WERI-Rb-1 (cell line): ENCODE data around the gene SIK3.

Experiments used
- DNase-seq: peaks from one replicate; pipeline ENCODE4 v3.0.0-alpha.2; 2020
- H3K27ac ChIP-seq: fragments of 250-450 bp; sonication (Bioruptor Pico); 2 replicates; pipeline ENCODE4 v1.5.1; 2020; ENCODE audit warnings: mild to moderate bottlenecking, moderate library complexity
- H3K27me3 ChIP-seq: fragments of 250-450 bp; sonication (Bioruptor Pico); 2 replicates; pipeline ENCODE4 v1.5.1; 2021; ENCODE audit warnings: mild to moderate bottlenecking, low read depth, moderate library complexity; ENCODE audit not compliant: insufficient read depth, severe bottlenecking
- H3K36me3 ChIP-seq: fragments of 250-450 bp; sonication (Bioruptor Pico); 2 replicates; pipeline ENCODE4 v1.5.1; 2020; ENCODE audit warnings: mild to moderate bottlenecking, moderate library complexity
- H3K4me3 ChIP-seq: 2 replicates; pipeline ENCODE4 v1.5.1; 2011; ENCODE audit warnings: low read depth, mild to moderate bottlenecking, control low read depth, low read length
- H3K9me3 ChIP-seq: fragments of 250-450 bp; sonication (Bioruptor Pico); 2 replicates; pipeline ENCODE4 v1.5.1; 2021; ENCODE audit warnings: mild to moderate bottlenecking, moderate library complexity; ENCODE audit not compliant: severe bottlenecking
- CTCF ChIP-seq: IDR thresholded peaks from 2 replicates; pipeline ENCODE4 v1.5.1; 2011; ENCODE audit warnings: low read depth, mild to moderate bottlenecking, control low read depth, inconsistent platforms, low read length

Gene SIK3

GRCh38 chr11:117009905-117010605 is 88.2 kb downstream of the SIK3 start:
- H3K36me3 ChIP-seq = no peaks in the 10 kb centered on the region
- no peak overlapping the region for H3K27ac ChIP-seq
- TF ChIP-seq CTCF = no peak
- no peak for DNase-seq
- H3K9me3 ChIP-seq = no peaks in the 10 kb centered on the region
- no peak overlapping the region for H3K4me3 ChIP-seq
- no peaks in the 10 kb centered on the region for H3K27me3 ChIP-seq

GRCh38 chr11:117005758-117006157 is 92.5 kb downstream of the SIK3 start:
- no peaks in the 10 kb centered on the region for H3K27me3 ChIP-seq
- H3K4me3 ChIP-seq = no peak overlapping the region
- TF ChIP-seq CTCF = no peak
- no peaks in the 10 kb centered on the region for H3K9me3 ChIP-seq
- no peaks in the 10 kb centered on the region for H3K36me3 ChIP-seq
- no peak overlapping the region for H3K27ac ChIP-seq
- DNase-seq = no peak

GRCh38 chr11:117002639-117003299 is 95.5 kb downstream of the SIK3 start:
- no peaks in the 10 kb centered on the region for H3K9me3 ChIP-seq
- no peak overlapping the region for H3K27ac ChIP-seq
- H3K27me3 ChIP-seq = no peaks in the 10 kb centered on the region
- H3K36me3 ChIP-seq = no peaks in the 10 kb centered on the region
- TF ChIP-seq CTCF = no peak
- H3K4me3 ChIP-seq = no peak overlapping the region
- no peak for DNase-seq

GRCh38 chr11:117000014-117000737 is 98.1 kb downstream of the SIK3 start:
- TF ChIP-seq CTCF = no peak
- no peaks in the 10 kb centered on the region for H3K9me3 ChIP-seq
- H3K27me3 ChIP-seq = no peaks in the 10 kb centered on the region
- no peak overlapping the region for H3K27ac ChIP-seq
- H3K36me3 ChIP-seq = no peaks in the 10 kb centered on the region
- no peak for DNase-seq
- no peak overlapping the region for H3K4me3 ChIP-seq

GRCh38 chr11:116997071-116997470 is 101.2 kb downstream of the SIK3 start:
- DNase-seq = no peak
- TF ChIP-seq CTCF = no peak
- H3K27ac ChIP-seq = no peak overlapping the region
- no peak overlapping the region for H3K4me3 ChIP-seq
- H3K36me3 ChIP-seq = no peaks in the 10 kb centered on the region
- no peaks in the 10 kb centered on the region for H3K9me3 ChIP-seq
- H3K27me3 ChIP-seq = no peaks in the 10 kb centered on the region
